Thymus (tissue), 11 donors: ENCODE measurements around the gene TMED1. TPM values are rescaled to one million over a fixed set of nuclear protein-coding genes. Genes with fewer than 3 reads are reported as not detected.
A peak's percentile ranks its signal among the peaks of the same experiment; 100 is the strongest.

ENCODE experiments used
- DNase-seq, 9 donors: peaks; one replicate each; pipeline ENCODE4 v3.0.0-alpha.2; 2013; ENCODE audit warnings: low spot score in 9 of 9, low read depth in 6 of 9, missing footprints in 1 of 9
- H3K27ac ChIP-seq, 2 donors: one replicate each; pipeline ENCODE4 v1.5.1; 2013; ENCODE audit warnings: control low read depth in 1 of 2, low read depth in 1 of 2, low read length in 1 of 2, mild to moderate bottlenecking in 1 of 2, moderate library complexity in 1 of 2
- H3K27me3 ChIP-seq, 2 donors: one replicate each; pipeline ENCODE4 v1.5.1; 2013; ENCODE audit warnings: low read length in 1 of 2; ENCODE audit not compliant: control insufficient read depth in 2 of 2, insufficient read depth in 1 of 2
- H3K36me3 ChIP-seq, 2 donors: one replicate each; pipeline ENCODE4 v1.5.1; 2013; ENCODE audit warnings: low read length in 1 of 2, mild to moderate bottlenecking in 1 of 2, moderate library complexity in 1 of 2; ENCODE audit not compliant: control insufficient read depth in 2 of 2, insufficient read depth in 2 of 2
- H3K4me1 ChIP-seq, 2 donors: one replicate each; pipeline ENCODE4 v1.5.1; 2013; ENCODE audit warnings: low read length in 2 of 2; ENCODE audit not compliant: control insufficient read depth in 2 of 2, insufficient read depth in 2 of 2
- H3K4me3 ChIP-seq, 2 donors: one replicate each; pipeline ENCODE4 v1.5.1; 2013; ENCODE audit warnings: low read length in 2 of 2, control low read depth in 1 of 2, mild to moderate bottlenecking in 1 of 2
- H3K9me3 ChIP-seq, 2 donors: one replicate each; pipeline ENCODE4 v1.5.1; 2013; ENCODE audit warnings: low read length in 1 of 2, mild to moderate bottlenecking in 1 of 2; ENCODE audit not compliant: control insufficient read depth in 2 of 2, insufficient read depth in 1 of 2
- WGBS: extraction: QIAGEN DNeasy Blood & Tissue Kit; methylation state at CpG from one replicate; pipeline ENCODE4 v1.1.7; 2013; 5-methylcytosine and 5-hydroxymethylcytosine counted together
- polyA plus RNA-seq: library from polyadenylated mRNA; stranded (reverse); fragments of 200-250 nt; gene quantifications from one replicate; pipeline ENCODE4 v1.2.3, GENCODE V29; 2013
- total RNA-seq: library from RNA; stranded (reverse); fragments of 120-200 nt; gene quantifications from one replicate; pipeline ENCODE4 v1.2.4, GENCODE V29; 2013
- donor health status: healthy.

TMED1 gene
- total and polyA plus RNA-seq, 2 donors, result 19.4 to 22.0 TPM

DNA sequence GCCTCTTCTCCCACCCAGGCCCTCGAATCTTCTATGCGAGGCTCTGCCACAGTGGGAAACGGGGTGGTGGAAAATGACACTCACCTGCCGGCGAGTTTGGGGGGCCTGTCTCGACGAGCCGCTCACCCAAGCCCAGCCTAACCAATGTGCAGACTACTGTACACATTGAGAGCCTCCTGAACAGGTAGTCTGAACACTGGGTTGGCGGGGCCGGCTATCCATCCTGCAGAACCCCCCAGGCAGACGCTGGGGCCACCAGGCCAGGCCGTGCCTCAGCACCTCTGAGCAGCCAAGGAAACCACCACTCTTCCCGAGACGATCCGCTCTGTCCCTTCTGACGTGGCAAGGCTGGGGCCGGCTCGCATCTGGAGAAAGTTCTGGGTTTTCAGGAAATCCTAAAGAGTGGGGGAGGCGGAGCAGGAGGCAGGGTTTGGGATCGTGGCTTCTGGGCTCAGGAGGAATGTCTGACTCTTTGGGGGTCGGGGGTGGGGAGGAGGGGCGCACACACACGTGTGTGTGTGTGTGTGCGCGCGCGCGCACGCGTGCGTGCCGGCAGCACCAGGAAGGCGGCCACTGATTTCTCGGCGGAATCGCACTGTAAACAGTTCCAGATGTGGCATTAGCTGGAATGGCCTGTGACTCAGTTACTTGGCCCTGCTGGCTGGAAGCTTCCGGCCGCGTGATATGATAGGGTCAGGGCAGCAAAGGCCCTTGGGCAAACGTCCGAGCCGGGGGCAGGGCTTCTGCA, 18.5 kb downstream of the TMED1 start:
- 98% methylated on average over 42 of the region's 42 CpGs for WGBS
- no peak for DNase-seq
- Histone ChIP-seq H3K27me3 (no peaks in the 10 kb centered on the region), H3K4me1 (peaks cover 0 to 3% of the 10 kb centered on the region in 2 donors), H3K9me3 (no peaks in the 10 kb centered on the region), H3K27ac (peak overlapping the region in 1 of 2 donors; percentile 17), H3K4me3 (no peak overlapping the region), H3K36me3 (peaks cover 70 to 72% of the 10 kb centered on the region in 2 donors)

DNA sequence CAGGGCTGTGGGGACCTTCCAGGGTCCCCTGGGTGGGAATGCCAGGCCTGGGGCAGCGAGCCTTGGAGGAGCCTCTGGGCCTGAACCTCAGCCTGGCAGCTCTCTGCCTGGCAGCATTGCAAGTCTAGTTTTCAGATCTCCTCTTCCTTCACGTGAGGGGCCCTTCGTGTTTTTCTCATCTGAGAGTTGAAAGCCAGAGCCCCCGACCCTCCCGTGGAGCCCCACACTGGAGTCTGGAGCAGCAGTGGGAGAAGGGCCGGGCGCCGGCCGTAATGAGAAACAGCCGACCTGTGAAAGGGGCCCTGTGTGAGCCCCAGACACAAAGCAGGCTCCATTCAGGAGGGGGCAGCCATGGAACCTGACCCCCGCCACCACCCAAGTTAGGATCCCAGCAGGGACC, 19.3 kb downstream of the TMED1 start:
- Histone ChIP-seq H3K27me3 (no peaks in the 10 kb centered on the region), H3K36me3 (peaks cover 68 to 74% of the 10 kb centered on the region in 2 donors), H3K9me3 (no peaks in the 10 kb centered on the region), H3K4me3 (no peak overlapping the region), H3K4me1 (peaks cover 0 to 3% of the 10 kb centered on the region in 2 donors), H3K27ac (peak overlapping the region; percentile 20 to 37)
- WGBS, result 99% methylated on average over 11 of the region's 11 CpGs
- no peak for DNase-seq

DNA sequence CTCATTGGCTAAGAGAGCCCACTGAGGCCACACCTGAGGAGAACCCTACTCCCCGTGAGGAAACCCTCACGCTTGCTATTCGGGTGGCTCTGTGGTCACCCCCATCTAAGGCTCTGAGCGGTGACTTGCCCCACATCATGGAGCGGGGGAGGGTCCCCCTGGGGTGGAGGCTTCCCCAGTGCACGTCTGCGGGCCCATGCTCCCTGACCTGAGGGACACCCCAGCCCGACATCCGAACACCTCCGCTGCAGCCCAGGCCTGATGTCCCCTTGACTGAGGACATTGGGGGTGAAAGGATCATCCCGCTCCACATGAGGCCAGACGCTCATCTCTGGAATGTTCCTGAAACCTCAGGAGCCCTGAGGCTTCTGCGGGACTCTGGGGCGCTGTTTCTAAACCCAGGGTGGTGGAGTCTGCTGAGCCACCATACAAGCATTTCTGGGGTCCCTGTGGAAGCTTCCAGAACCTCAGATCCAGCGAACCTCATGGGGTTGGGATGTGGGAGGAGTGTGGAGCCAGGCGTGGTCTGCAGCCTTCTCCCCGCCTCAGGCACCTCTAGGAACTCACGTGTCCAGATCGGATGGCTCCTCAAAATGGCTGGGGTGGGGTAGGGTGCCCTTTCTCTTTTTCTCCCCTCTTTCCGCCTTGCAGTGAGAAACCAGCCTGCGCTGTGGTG, 19.9 kb downstream of the TMED1 start:
- no peak for DNase-seq
- H3K9me3 ChIP-seq, result no peaks in the 10 kb centered on the region
- no peak overlapping the region for H3K27ac ChIP-seq
- H3K36me3 ChIP-seq, result peaks cover 68 to 74% of the 10 kb centered on the region in 2 donors
- 96% methylated on average over 21 of the region's 21 CpGs for WGBS
- no peak overlapping the region for H3K4me3 ChIP-seq
- H3K4me1 ChIP-seq, result peaks cover 0 to 3% of the 10 kb centered on the region in 2 donors
- no peaks in the 10 kb centered on the region for H3K27me3 ChIP-seq

DNA sequence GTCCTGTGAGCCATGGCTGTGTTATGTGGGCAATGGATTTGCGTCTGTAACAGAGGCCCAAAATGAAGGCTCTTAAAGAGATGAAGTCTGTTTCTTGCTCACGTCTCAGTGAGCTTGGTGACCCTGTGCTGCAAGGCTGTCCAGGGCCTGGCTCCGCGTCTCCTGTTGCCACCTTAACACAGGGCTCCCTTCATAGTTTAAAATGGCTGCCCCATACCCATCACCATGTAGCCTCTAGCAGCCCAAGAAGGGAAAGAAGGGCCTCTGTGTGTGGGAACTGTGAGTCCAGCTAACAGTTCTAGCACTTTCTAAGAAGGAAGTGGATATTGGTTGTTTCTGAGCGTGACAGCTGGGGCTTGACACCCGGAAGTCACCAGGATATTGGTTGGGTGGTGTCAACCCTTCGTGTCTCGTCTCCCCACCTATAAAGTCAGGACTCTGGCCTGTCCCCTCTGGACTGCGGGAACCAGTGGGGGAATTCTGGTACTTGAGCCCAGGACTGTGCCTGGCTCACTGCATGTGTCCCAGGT, 20.9 kb downstream of the TMED1 start:
- Histone ChIP-seq H3K27me3 (no peaks in the 10 kb centered on the region), H3K4me3 (no peak overlapping the region), H3K27ac (no peak overlapping the region), H3K36me3 (peaks cover 68 to 74% of the 10 kb centered on the region in 2 donors), H3K4me1 (peaks cover 0 to 3% of the 10 kb centered on the region in 2 donors), H3K9me3 (no peaks in the 10 kb centered on the region)
- no peak for DNase-seq
- WGBS, result 98% methylated on average over 9 of the region's 9 CpGs

DNA sequence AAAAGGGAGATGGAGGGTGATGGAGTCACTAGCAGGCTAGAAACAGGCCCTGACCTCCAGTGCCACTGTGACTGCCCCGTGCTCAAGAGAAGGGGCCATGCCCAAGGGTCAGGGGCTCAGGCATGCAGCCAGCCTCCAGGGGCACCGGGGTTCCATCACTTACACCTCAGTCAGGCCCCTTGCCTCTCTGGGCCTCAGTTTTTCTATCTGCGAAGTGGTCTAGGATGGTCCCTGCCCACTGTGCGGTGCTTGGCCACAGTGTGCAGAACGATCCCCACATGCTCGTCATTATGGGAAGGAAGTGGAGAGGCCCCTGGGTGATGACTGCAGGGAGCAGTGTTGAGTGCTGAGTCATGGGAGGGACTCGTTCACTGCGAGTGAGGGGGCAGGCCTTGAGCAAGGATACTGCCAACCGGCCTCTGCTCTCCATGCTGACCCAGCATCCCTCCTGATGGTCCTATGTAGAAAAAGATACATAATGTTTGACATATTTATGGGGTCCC, 23.1 kb downstream of the TMED1 start:
- WGBS, result 47% methylated on average over 9 of the region's 9 CpGs

DNA sequence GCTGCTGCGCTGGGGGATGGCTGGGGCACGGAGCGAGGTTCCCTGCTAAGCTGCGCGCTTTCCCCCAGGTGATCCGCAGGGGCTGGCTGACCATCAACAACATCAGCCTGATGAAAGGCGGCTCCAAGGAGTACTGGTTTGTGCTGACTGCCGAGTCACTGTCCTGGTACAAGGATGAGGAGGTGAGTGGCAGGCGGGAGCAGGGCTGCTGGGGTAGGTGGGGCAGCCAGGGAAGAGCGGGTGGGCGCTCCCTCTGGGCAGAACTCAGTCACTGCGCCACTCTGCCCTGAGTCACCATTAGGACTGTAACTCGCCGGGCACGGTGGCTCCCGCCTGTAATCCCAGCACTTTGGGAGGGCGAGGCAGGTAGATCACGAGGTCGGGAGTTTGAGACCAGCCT, 23.8 kb downstream of the TMED1 start:
- Histone ChIP-seq H3K4me1 (peaks cover 0 to 3% of the 10 kb centered on the region in 2 donors), H3K27ac (no peak overlapping the region), H3K4me3 (no peak overlapping the region), H3K27me3 (no peaks in the 10 kb centered on the region), H3K36me3 (peaks cover 66 to 71% of the 10 kb centered on the region in 2 donors), H3K9me3 (no peaks in the 10 kb centered on the region)
- no peak for DNase-seq
- WGBS, result 98% methylated on average over 19 of the region's 19 CpGs

More for the DNA sequence above, 23.1 kb downstream of the TMED1 start:
- no peaks in the 10 kb centered on the region for H3K27me3 ChIP-seq
- no peak overlapping the region for H3K27ac ChIP-seq
- no peak overlapping the region for H3K4me3 ChIP-seq
- no peaks in the 10 kb centered on the region for H3K9me3 ChIP-seq
- H3K36me3 ChIP-seq, result peaks cover 66 to 73% of the 10 kb centered on the region in 2 donors
- peaks cover 0 to 3% of the 10 kb centered on the region in 2 donors for H3K4me1 ChIP-seq
- no peak for DNase-seq

DNA sequence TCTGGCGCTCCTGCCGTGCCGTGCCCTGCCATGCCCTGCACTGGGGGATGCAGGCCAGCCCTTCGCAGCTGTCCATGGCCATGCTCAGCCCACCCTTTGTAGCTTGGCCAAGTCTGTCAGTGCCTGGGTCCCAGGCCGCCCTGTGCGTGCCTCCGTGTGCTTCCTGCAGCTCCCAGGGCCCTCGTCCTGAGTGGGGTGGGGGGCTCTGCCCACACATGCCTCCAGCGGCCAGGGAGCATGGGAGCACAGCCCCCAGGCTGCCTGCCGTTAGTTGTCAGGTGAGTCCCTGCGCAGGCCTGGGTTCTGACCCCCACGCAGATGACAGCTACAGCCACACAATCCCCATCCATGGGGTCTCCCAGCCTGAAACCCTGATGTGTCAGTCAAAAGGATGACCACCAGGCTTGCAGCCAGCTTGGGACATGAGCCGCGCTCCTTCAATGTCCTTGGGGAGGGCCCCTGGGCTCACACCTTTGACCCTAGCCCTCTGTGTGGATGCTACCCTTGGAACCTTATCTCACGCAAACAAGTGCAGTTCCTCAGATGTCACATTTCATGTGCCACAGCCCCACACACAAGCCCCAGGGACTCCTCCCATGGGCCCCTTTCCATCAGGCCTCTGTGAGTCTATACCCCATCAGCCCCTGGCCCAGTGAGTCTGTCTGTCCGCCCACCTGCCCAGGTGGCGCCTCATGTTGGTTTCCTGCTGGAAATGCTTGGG, 24.5 kb downstream of the TMED1 start:
- Histone ChIP-seq H3K4me3 (no peak overlapping the region), H3K27me3 (no peaks in the 10 kb centered on the region), H3K27ac (no peak overlapping the region), H3K9me3 (no peaks in the 10 kb centered on the region), H3K36me3 (peaks cover 63 to 64% of the 10 kb centered on the region in 2 donors), H3K4me1 (peaks cover 0 to 3% of the 10 kb centered on the region in 2 donors)
- 97% methylated on average over 17 of the region's 17 CpGs for WGBS
- no peak for DNase-seq

DNA sequence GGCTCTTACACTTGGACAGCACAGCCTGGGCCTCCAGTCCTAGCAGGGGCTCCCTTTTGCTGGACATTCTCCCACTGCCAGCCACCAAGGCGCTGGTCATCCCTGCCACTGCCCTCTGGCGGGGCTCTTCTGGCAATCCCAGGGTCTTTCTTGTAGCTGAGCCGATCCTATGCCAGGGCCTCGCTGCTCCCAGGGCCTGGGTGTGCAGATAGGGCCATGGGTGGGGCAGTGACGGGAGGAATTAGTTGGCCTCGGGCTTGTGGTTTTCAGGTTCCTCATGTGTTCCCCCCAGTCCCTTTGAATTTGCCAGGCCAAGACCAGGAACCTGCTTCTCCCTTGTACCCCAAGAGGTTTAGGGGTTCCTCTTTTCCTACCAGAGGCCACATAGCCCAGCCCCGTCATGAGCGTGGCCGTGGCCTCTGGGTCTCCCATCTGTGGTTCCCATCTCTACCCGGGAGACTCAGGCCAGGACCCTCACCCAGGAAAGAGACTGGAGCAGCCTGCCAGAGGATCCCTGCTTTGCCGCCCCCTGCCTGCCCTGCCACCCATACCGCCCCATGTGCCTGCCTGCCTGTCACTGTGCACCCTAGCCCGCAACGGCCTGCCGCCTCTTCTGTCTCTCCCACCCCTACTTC, 26.2 kb downstream of the TMED1 start:
- no peak for DNase-seq
- Histone ChIP-seq H3K27ac (no peak overlapping the region), H3K36me3 (peaks cover 57 to 60% of the 10 kb centered on the region in 2 donors), H3K27me3 (no peaks in the 10 kb centered on the region), H3K9me3 (no peaks in the 10 kb centered on the region), H3K4me3 (no peak overlapping the region), H3K4me1 (peaks cover 0 to 3% of the 10 kb centered on the region in 2 donors)
- 87% methylated on average over 15 of the region's 15 CpGs for WGBS
